Epithelial cell of proximal tubule (primary cell): ENCODE data around the gene GTF2IRD1. TPM values are rescaled to one million over a fixed set of nuclear protein-coding genes. Genes with fewer than 3 reads are reported as not detected.
A peak's percentile ranks its signal among the peaks of the same experiment; 100 is the strongest.
"Not testable (repeated sequence)": the region's sequence is repeated elsewhere in the genome, so short reads cannot be mapped to it uniquely, and the experiment has no call there.

ENCODE experiments used
- DNase-seq: peaks from one replicate; pipeline ENCODE4 v3.0.0-alpha.2; 2011; ENCODE audit warnings: low read depth
- H3K4me3 ChIP-seq: 2 replicates; pipeline ENCODE4 v1.5.1; 2011; ENCODE audit warnings: low read depth, mild to moderate bottlenecking, low read length
- total RNA-seq: library from RNA; depleted of rRNA; stranded (reverse); fragments of >200 nt; gene quantifications from 2 replicates; pipeline ENCODE4 v1.2.3, GENCODE V29; 2015
- TF ChIP-seq, protein P1 (sequence below): conservative IDR thresholded peaks from 2 replicates; pipeline ENCODE4 v1.5.1; 2012; ENCODE audit warnings: low read depth, mild to moderate bottlenecking, low read length

Gene GTF2IRD1
- total RNA-seq, 1 donor from 2014 or later: 23.8 TPM

DNA sequence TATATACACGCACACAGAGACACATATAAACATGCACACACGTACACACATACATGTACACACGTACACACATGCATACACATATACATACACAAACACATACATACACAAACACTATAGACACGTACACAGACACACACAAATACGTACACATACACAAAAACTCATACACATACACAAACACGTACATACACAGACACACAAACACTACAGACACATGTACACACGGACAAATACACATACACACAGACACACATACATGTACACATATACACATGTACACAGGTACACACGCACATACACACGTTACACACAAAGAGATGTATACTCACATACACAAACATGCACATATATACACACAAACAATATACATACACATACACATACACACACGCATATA lies 35.2 kb upstream of the GTF2IRD1 start:
- no peak for DNase-seq
- TF ChIP-seq, protein P1, sequence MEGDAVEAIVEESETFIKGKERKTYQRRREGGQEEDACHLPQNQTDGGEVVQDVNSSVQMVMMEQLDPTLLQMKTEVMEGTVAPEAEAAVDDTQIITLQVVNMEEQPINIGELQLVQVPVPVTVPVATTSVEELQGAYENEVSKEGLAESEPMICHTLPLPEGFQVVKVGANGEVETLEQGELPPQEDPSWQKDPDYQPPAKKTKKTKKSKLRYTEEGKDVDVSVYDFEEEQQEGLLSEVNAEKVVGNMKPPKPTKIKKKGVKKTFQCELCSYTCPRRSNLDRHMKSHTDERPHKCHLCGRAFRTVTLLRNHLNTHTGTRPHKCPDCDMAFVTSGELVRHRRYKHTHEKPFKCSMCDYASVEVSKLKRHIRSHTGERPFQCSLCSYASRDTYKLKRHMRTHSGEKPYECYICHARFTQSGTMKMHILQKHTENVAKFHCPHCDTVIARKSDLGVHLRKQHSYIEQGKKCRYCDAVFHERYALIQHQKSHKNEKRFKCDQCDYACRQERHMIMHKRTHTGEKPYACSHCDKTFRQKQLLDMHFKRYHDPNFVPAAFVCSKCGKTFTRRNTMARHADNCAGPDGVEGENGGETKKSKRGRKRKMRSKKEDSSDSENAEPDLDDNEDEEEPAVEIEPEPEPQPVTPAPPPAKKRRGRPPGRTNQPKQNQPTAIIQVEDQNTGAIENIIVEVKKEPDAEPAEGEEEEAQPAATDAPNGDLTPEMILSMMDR: no peak
- H3K4me3 ChIP-seq: no peak overlapping the region

DNA sequence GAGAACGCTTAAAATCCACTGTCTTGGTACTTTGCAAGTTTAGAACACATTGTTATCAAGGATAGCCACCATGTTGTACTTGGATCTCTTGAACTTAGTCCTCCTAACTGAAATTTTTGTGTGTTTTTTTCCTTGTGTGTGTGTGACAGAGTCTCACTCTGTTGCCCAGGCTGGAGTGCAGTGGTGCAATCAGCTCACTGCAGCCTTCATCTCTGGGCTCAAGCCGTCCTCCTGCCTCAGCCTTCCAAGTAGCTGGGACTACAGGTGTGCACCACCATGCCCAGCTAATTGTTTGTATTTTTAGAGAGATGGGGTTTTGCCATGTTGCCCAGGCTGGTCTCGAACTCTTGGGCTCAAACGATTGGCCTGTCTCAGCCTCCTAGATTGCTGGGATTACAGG lies 34.5 kb upstream of the GTF2IRD1 start:
- H3K4me3 ChIP-seq, DNase-seq: not testable (repeated sequence)

DNA sequence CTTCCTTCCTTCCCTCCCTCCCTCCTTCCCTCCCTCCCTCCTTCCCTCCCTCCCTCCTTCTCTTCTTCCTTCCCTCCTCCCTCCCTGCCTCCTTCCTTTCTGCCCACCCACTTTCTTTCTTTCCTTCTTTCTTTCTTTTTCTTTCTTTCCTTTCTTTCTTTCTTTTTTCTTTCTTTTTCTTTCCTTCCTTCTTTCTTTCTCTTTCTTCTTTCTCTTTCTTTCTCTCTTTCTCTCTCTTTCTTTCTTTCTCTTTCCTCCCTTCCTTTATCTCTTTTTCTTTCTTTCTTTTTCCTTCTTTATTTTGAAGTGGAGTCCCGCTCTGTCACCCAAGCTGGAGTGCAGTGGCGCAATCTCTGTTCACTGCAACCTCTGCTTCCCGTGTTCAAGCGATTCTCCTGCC lies 33.7 kb upstream of the GTF2IRD1 start:
- no peak for DNase-seq
- TF ChIP-seq, protein P1: no peak
- H3K4me3 ChIP-seq: no peak overlapping the region

DNA sequence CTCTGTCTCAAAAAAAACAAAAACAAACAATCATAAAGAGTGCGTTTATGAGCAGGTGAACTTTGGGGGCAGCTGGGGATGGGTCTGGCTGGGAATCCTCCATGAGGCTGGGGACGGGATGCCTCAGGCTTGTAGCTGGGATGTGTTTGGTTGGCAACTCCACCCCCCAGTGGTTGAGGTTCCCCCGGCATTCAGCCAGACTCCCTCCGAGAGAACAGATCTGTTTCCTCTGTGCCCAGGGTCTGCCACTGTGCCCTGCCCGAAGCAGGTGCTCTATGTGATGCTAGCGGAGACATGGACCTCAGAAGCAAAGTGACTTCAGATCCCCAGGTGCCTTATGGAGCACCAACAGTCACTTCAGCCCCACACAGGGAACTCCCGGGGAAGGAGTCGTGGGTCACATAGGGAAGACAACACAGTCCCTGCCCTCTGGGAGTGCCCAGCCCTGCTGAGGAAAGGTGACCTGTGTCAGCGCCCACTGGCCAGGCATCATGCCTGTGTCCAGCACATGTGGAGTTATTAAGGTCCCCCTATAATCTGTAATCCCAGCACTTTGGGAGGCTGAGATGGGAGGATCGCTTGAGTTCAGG lies 29.3 kb upstream of the GTF2IRD1 start:
- DNase-seq: no peak
- H3K4me3 ChIP-seq: no peak overlapping the region
- TF ChIP-seq, protein P1: no peak

DNA sequence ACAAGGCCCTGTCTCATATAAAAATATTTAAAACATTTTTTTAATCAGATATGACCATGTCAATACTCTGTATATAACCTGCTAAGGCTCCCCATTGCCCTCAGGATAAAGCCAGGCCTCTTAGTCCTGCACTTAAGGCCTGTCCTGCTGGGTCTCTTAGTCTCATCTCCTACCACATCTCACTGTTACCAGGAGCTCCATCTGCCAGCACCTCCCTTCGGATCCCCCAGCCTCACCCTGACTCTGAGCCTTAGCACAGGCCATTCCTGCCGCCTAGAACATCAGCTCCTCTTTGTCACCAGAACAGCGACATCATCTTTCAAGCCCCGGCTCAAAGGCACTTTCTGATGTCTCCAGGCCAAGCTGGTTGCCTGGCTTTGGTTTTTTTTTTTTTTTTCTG lies 25.7 kb upstream of the GTF2IRD1 start:
- no peak overlapping the region for H3K4me3 ChIP-seq
- no peak for DNase-seq
- TF ChIP-seq, protein P1: no peak

DNA sequence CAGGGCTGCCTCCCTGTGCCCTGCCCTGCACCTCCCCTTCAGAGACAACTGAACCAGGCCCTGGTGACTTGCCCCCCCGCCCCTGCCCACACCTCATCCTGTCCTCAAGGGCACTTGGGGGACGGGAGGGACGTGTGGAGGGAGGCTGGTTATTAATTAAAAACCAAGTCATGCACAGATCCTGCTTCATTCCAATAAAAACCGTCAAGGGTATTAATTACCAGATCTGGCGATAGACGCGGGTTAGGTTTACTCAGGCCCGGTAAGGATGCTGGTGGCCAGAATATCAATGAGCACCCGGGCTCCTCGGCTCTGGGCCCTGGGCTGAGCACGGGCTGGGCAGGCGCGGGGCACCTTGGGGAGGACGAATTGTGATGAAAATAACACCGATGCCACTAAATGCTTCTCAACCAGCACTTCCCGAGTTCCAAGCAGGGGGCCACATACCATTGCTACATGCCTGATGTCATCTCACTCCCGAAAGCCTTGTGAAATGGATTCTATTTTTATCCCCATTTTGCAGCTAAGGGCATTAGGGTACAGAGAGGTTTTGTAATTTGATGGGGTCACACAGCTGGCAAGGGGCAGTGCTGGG lies 24.5 kb upstream of the GTF2IRD1 start:
- TF ChIP-seq, protein P1: no peak
- DNase-seq: peak; percentile 68
- no peak overlapping the region for H3K4me3 ChIP-seq

DNA sequence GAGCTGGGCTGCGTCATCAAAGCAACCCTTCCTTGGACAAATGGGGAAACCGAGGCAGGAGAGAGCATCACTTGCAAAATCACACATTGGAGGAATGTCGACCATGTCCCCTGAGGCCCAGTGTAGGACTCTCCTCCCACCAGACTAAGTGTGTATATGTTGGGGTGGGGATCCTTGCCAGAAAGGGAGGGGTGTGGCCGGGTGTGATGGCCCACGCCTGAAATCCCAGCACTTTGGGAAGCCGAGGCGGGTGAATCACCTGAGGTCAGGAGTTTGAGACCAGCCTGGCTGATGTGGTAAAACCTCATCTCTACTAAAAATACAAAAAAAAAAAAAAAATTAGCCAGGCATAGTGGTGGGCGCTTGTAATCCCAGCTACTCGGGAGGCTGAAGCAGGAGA lies 23.3 kb upstream of the GTF2IRD1 start:
- not testable (repeated sequence) for DNase-seq, H3K4me3 ChIP-seq

DNA sequence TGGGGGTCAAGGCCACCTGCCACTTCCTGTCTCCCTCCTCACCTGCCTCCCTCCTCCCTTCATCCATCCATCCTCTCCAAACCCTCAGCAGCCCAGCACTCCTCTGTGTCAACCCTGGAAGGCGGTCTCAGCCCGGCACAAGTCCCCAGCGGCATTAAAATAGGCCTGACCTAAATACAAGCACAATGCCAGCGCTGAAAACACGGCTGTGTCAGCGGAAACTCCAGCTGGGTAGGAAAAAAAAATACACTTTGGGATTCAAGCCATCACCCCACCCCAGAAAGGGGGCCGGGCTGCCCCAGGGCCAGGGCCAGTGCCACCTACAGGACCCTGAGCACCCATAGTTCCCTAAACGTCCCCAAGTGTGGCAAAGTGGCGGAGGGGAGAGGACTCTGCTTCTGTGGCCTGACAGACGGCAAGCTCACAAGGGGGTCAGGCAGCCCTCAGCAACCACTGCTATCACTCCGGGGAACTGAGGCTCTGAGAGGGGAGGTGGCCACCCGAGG lies 22.7 kb upstream of the GTF2IRD1 start:
- TF ChIP-seq, protein P1: no peak
- no peak for DNase-seq
- H3K4me3 ChIP-seq: no peak overlapping the region

DNA sequence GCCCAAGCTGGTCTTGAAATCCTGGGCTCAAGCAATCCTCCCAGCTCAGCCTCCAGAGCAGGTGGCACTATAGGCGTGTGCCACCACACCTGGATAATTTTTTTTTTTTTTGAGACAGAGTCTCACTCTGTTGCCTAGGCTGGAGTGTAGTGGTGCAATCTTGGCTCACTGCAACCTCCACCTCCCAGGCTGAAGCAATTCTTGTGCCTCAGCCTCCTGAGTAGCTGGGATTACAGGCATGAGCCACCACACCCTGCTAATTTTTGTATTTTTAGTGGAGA lies 16.5 kb upstream of the GTF2IRD1 start:
- not testable (repeated sequence) for H3K4me3 ChIP-seq, DNase-seq
